HepG2 (cell line): ENCODE data around the gene ANKZF1. TPM values are rescaled to one million over a fixed set of nuclear protein-coding genes. Genes with fewer than 3 reads are reported as not detected.

ENCODE experiments used
- ASH2L ChIP-seq: fragments of 300-600, 200-600 bp; sonication (generic); IDR thresholded peaks from 2 replicates; pipeline ENCODE4 v1.7.0; 2017; ENCODE audit warnings: low read depth, mild to moderate bottlenecking, moderate library complexity, mixed read lengths, low read length; ENCODE audit not compliant: insufficient read length
- GATAD2A ChIP-seq: IDR thresholded peaks from 2 replicates; pipeline ENCODE4 v1.6.1; 2016
- GFI1 ChIP-seq: sonication (generic); formaldehyde crosslinking; IDR thresholded peaks from 2 replicates; pipeline ENCODE4 v1.5.0; 2020; ENCODE audit warnings: missing genetic modification reagents, mild to moderate bottlenecking, borderline replicate concordance
- GTF2F1 ChIP-seq: fragments of 150-350 bp; IDR thresholded peaks from 2 replicates; pipeline ENCODE4 v1.6.1; 2014; ENCODE audit warnings: low read length
- HNRNPLL ChIP-seq: fragments of 200-400 bp; formaldehyde crosslinking; IDR thresholded peaks from 2 replicates; pipeline ENCODE4 v1.6.1; 2017; ENCODE audit warnings: mild to moderate bottlenecking, low read depth, low read length; ENCODE audit not compliant: poor library complexity, severe bottlenecking
- JDP2 ChIP-seq: sonication (generic); formaldehyde crosslinking; IDR thresholded peaks from 2 replicates; pipeline ENCODE4 v1.8.1; 2022; ENCODE audit warnings: missing genetic modification reagents, borderline replicate concordance
- JUNB ChIP-seq: sonication (generic); formaldehyde crosslinking; IDR thresholded peaks from 2 replicates; pipeline ENCODE4 v1.8.0; 2022; ENCODE audit warnings: missing genetic modification reagents, mild to moderate bottlenecking, borderline replicate concordance
- KAT2B ChIP-seq: fragments of 150-350 bp; IDR thresholded peaks from 2 replicates; pipeline ENCODE4 v1.6.1; 2014; ENCODE audit warnings: low read depth, low read length, borderline replicate concordance
- MED8 ChIP-seq: sonication (generic); formaldehyde crosslinking; IDR thresholded peaks from 2 replicates; pipeline ENCODE4 v1.8.1; 2023; ENCODE audit warnings: mild to moderate bottlenecking, missing genetic modification reagents; ENCODE audit not compliant: insufficient replicate concordance
- NPAS2 ChIP-seq: sonication (generic); formaldehyde crosslinking; IDR thresholded peaks from 2 replicates; pipeline ENCODE4 v1.8.0; 2022; ENCODE audit warnings: mild to moderate bottlenecking, missing genetic modification reagents, borderline replicate concordance
- SETDB1 ChIP-seq: sonication (generic); formaldehyde crosslinking; IDR thresholded peaks from 2 replicates; pipeline ENCODE4 v1.5.1; 2020; ENCODE audit warnings: missing genetic modification reagents, mild to moderate bottlenecking, borderline replicate concordance
- SIN3A ChIP-seq: IDR thresholded peaks from 2 replicates; pipeline ENCODE4 v1.6.1; 2011; ENCODE audit warnings: low read depth, mild to moderate bottlenecking, control low read depth, low read length, borderline replicate concordance
- SMAD9 ChIP-seq: sonication (generic); formaldehyde crosslinking; IDR thresholded peaks from 2 replicates; pipeline ENCODE4 v1.5.1; 2020; ENCODE audit warnings: mild to moderate bottlenecking, missing genetic modification reagents
- SNAPC2 ChIP-seq: sonication (generic); formaldehyde crosslinking; IDR thresholded peaks from 2 replicates; pipeline ENCODE4 v1.8.1; 2022; ENCODE audit warnings: mild to moderate bottlenecking, missing genetic modification reagents
- SNAPC5 ChIP-seq: sonication (generic); formaldehyde crosslinking; IDR thresholded peaks from 2 replicates; pipeline ENCODE4 v1.8.1; 2023; ENCODE audit warnings: mild to moderate bottlenecking, missing genetic modification reagents, borderline replicate concordance
- STAT6 ChIP-seq: sonication (generic); formaldehyde crosslinking; IDR thresholded peaks from 2 replicates; pipeline ENCODE4 v1.4.0; 2020; ENCODE audit warnings: missing genetic modification reagents, mild to moderate bottlenecking, borderline replicate concordance
- TAF1 ChIP-seq: sonication (generic); formaldehyde crosslinking; IDR thresholded peaks from 2 replicates; pipeline ENCODE4 v1.4.0; 2020; ENCODE audit warnings: missing genetic modification reagents
- TOPORS ChIP-seq: sonication (generic); formaldehyde crosslinking; IDR thresholded peaks from 2 replicates; pipeline ENCODE4 v1.8.0; 2023; ENCODE audit warnings: mild to moderate bottlenecking, missing genetic modification reagents
- ZBTB1 ChIP-seq: sonication (generic); formaldehyde crosslinking; IDR thresholded peaks from 2 replicates; pipeline ENCODE4 v1.4.0; 2020; ENCODE audit warnings: missing genetic modification reagents, borderline replicate concordance
- ZNF138 ChIP-seq: sonication (generic); formaldehyde crosslinking; IDR thresholded peaks from 2 replicates; pipeline ENCODE4 v1.5.0; 2020; ENCODE audit warnings: mild to moderate bottlenecking, low read depth, missing genetic modification reagents
- ZNF335 ChIP-seq: sonication (generic); formaldehyde crosslinking; IDR thresholded peaks from 2 replicates; pipeline ENCODE4 v1.4.0; 2020; ENCODE audit warnings: missing genetic modification reagents
- ZNF354B ChIP-seq: sonication (generic); formaldehyde crosslinking; IDR thresholded peaks from 2 replicates; pipeline ENCODE4 v1.8.0; 2022; ENCODE audit warnings: mild to moderate bottlenecking, missing genetic modification reagents
- ZNF460 ChIP-seq: sonication (generic); formaldehyde crosslinking; IDR thresholded peaks from 2 replicates; pipeline ENCODE4 v1.5.1; 2020; ENCODE audit warnings: missing genetic modification reagents, mild to moderate bottlenecking, borderline replicate concordance
- ZNF598 ChIP-seq: sonication (generic); formaldehyde crosslinking; IDR thresholded peaks from 2 replicates; pipeline ENCODE4 v1.5.1; 2020; ENCODE audit warnings: mild to moderate bottlenecking, missing genetic modification reagents, borderline replicate concordance
- ZNF775 ChIP-seq: sonication (generic); formaldehyde crosslinking; IDR thresholded peaks from 2 replicates; pipeline ENCODE4 v1.4.0; 2020; ENCODE audit warnings: missing genetic modification reagents, mild to moderate bottlenecking, moderate library complexity, borderline replicate concordance
- ZNF792 ChIP-seq: IDR thresholded peaks from 2 replicates; pipeline ENCODE4 v1.6.1; 2016
- ZZZ3 ChIP-seq: sonication (generic); formaldehyde crosslinking; IDR thresholded peaks from 2 replicates; pipeline ENCODE4 v1.4.0; 2020; ENCODE audit warnings: missing genetic modification reagents, mild to moderate bottlenecking, borderline replicate concordance
- polyA plus RNA-seq, 8 experiments: library from polyadenylated mRNA; depleted of rRNA in 3 of 8; stranded (reverse) in 7 of 8; unstranded in 1 of 8; fragments of >200 nt; fragmentation: Illumina TruSeq in 4 of 8; extraction: Trizol in 4 of 8; gene quantifications; 2 replicates each; pipeline versions ENCODE4 v1.2.1 to v1.2.3, GENCODE V29; 2011 to 2016; ENCODE audit warnings: low read depth in 4 of 8, missing spikeins in 1 of 8, mixed read lengths in 1 of 8; ENCODE audit not compliant: insufficient read depth in 1 of 8
- total RNA-seq, 5 experiments: library from RNA; depleted of rRNA; stranded (reverse); fragments of >200 nt; fragmentation: Illumina TruSeq; extraction: Trizol; gene quantifications; 2 replicates each; pipeline ENCODE4 v1.2.3, GENCODE V29; 2016; ENCODE audit warnings: low read depth in 1 of 5

Gene ANKZF1
- total and polyA plus RNA-seq, 2 of the 13 experiments (the other 11 are each of a cell fraction or from before 2014, with no cell fraction given), result 25.3 to 128 TPM

GRCh38 chr2:219245148-219245898 lies 15.7 kb downstream of the ANKZF1 start, which contains the start of the genes GLB1L and STK16 (continued):
- TF ChIP-seq TOPORS (CRISPR knock-in tag) (no peak), ZNF138 (peak; percentile 97), KAT2B (no peak), GTF2F1 (no peak; the same call in 1 of the 2 replicates), HNRNPLL (peak; percentile 83), ZBTB1 (CRISPR knock-in tag) (no peak), JDP2 (no peak; the same call in 1 of the 2 replicates), GATAD2A (CRISPR knock-in tag) (peak; percentile 78), JUNB (no peak), MED8 (CRISPR knock-in tag) (peak; percentile 46), SETDB1 (CRISPR knock-in tag) (no peak), ZNF335 (CRISPR knock-in tag) (peak; percentile 80; the same call in 1 of the 2 replicates), STAT6 (CRISPR knock-in tag) (no peak), SMAD9 (CRISPR knock-in tag) (0 out of 2 replicates have a peak, but pooled peaks have one; percentile 63), ZNF775 (CRISPR knock-in tag) (no peak), ZNF792 (peak; percentile 91), ZNF354B (no peak), ZZZ3 (CRISPR knock-in tag) (peak; percentile 93), ZNF598 (CRISPR knock-in tag) (peak; percentile 94), ASH2L (peak; percentile 95), SNAPC2 (CRISPR knock-in tag) (no peak), TAF1 (CRISPR knock-in tag) (peak; percentile 96), SNAPC5 (CRISPR knock-in tag) (no peak), SIN3A (peak; percentile 98), NPAS2 (CRISPR knock-in tag) (no peak), ZNF460 (CRISPR knock-in tag) (no peak; the same call in 1 of the 2 replicates), GFI1 (CRISPR knock-in tag) (peak; percentile 49; the same call in 1 of the 2 replicates)
